Left renal pelvis (tissue), 4 donors: Measurements from ENCODE around the gene CLSTN1. TPM values are rescaled to one million over a fixed set of nuclear protein-coding genes. Genes with fewer than 3 reads are reported as not detected.
"Not testable (repeated sequence)": the region's sequence is repeated elsewhere in the genome, so short reads cannot be mapped to it uniquely, and the experiment has no call there.

Source experiments
- DNase-seq, 4 donors: peaks; one replicate each; pipeline ENCODE4 v3.0.0-alpha.2; 2013; ENCODE audit warnings: low read depth in 4 of 4, low spot score in 3 of 4
- polyA plus RNA-seq, 4 donors: library from polyadenylated mRNA; unstranded; fragments of 120-200 nt; gene quantifications; one replicate each; pipeline ENCODE4 v1.2.1, GENCODE V29; 2013; ENCODE audit not compliant: insufficient read length in 4 of 4

The CLSTN1 gene
- polyA plus RNA-seq, 4 donors: 137 to 159 (median 154) TPM

- no peak for DNase-seq
These were observed 103.6 kb downstream of the CLSTN1 start for GRCh38 chr1:9719978-9720722.

DNA sequence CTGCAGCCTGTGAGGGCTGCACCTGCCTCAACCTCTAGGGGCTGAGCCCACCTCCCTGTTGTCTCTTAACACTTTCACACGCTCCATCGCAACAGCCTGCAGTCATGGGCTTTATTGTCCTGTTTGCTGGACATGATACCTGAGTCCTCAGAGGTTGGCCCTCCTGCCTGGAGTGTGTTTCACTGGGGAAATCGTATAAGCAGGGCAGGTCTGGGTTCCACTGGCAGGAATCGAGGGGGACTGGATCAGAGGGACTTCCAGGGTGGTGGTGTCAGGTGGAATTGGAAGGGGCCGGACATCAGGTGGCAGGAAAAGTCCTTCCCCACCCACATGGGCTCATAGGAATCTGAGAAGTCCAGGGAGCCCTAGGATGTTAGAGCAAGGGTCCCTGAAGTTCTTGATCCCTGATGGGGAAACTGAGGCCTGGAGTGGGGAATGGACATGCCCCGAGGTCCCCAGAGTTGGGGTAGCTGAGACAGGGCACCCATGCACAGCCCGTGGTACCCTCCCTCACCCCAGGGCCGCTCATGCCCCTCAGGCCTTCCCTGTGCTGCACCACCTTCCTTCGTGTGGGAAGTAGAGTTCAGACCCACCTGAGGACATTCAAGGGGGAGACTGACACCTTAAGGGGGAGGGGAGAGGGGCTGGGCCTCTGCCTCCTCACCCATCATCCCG is 105.6 kb downstream of the CLSTN1 start:
- DNase-seq: no peak

DNA sequence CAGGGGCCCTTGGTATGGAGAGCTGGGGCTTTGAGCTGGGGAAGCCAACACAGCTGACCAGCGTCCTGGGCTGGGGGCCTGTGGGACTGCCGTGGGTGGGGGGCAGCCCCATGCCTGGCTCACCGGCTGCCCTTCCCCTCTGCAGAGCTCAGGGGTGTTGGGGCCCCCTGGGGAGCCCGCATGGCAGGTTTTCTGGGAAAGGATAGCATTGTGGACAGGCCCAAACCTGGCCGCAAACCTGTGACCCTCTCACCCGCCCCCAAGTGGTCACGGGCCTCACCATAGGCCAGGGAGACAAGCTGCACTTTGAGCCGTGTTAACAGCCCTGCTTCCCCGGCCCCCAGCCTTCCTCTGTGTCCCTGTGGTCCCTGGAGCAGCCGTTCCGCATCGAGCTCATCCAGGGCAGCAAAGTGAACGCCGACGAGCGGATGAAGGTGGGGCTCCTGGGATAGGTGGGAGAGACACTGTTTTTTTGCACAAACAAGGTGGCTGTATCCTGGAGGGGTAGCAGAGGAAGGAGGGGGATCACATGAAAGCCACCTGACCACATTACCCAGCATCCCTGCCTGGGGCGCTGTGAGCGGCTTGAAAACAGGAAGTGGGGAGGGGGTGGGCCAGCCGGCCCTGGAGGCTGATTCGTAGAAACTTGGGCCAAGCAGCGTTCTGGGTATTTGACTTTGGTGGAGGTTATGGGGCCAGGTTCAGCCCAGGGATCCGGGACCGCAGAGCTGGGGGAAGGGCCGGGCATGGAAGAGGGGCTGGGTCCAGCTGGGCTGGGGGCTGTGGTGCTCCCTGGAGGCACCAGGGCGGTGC is 106.4 kb downstream of the CLSTN1 start:
- DNase-seq: peak; percentile 72 to 79 (median 77)

- DNase-seq: no peak
These were observed 107.2 kb downstream of the CLSTN1 start for GRCh38 chr1:9716404-9717192.

GRCh38 chr1:9715536-9716226 is 108.1 kb downstream of the CLSTN1 start:
- DNase-seq: no peak

DNA sequence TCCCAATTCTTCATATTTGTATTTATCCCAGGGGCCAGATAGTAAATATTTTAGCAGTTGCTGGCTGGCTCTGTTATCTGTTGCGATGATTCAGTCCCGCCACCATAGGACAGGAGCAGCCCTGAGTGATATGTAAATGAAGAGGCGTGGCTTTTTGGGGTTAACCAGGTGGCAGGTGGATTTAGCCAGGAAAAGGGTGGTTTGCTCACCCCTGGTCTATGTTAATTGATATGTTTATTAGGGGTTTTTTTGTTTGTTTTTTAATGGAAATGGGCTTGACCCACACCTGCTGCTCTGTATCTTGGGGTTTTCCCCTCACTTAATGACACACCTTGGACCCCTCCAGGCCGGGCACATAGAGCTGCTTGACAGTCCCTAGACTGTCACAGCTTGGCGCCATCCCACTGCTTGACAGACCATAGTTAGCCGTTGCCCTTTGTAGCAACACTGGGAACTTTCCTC is 109.5 kb downstream of the CLSTN1 start:
- no peak for DNase-seq

GRCh38 chr1:9712767-9713166 is 111.0 kb downstream of the CLSTN1 start:
- not testable (repeated sequence) for DNase-seq

DNA sequence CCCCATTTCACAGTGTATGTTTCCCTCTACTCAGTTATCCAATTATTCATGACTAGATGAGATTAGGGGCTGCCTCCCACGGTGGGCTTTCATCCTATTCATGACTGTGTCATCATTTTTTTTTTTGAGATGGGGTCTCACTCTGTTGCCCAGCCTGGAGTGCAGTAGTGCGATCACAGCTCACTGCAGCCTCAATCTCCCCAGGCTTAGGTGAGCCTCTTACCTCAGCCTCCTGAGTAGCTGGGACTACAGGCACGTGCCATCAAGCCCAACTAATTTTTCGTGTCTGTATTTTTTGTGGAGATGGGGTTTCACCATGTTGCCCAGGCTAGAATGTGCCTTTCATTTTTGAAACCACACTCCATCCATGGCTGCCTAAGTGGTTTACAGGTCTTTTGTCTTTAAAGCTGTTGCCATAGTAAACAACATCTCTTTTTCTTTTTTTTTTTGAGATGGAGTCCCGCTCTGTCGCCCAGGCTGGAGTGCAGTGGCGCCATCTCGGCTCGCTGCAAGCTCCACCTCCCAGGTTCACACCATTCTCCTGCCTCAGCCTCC is 112.2 kb downstream of the CLSTN1 start:
- no peak for DNase-seq

- no peak for DNase-seq
These were observed 113.7 kb downstream of the CLSTN1 start for GRCh38 chr1:9710037-9710436.

- no peak for DNase-seq
These were observed 117.6 kb downstream of the CLSTN1 start for GRCh38 chr1:9706178-9706577.

GRCh38 chr1:9705337-9706093 is 118.2 kb downstream of the CLSTN1 start:
- no peak for DNase-seq

DNA sequence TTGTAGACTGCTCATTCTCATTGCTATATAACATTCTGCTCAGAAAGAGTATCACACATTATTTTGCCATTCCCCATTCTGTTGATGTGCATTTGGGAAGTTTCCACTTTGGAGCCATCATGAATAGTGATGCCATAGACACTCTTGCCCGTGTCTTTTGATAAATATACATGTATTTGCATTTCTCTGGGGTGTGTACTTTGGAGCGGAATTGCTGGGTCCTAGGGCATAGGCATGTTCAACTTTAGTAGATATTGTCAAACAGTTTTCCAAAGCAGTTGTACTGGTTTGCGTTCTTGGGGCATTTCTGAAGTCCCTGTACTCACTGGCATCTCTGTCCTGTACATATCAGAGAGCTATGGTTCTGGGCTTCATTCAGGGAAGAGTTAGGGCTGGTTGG is 120.1 kb downstream of the CLSTN1 start:
- DNase-seq: no peak

- DNase-seq: no peak
These were observed 120.6 kb downstream of the CLSTN1 start for GRCh38 chr1:9703165-9703509.

GRCh38 chr1:9701665-9702064 is 122.1 kb downstream of the CLSTN1 start:
- DNase-seq: no peak

GRCh38 chr1:9700340-9700739 is 123.4 kb downstream of the CLSTN1 start:
- no peak for DNase-seq

- no peak for DNase-seq
These were observed 124.4 kb downstream of the CLSTN1 start for GRCh38 chr1:9699361-9699760.

GRCh38 chr1:9696793-9697192 is 127.0 kb downstream of the CLSTN1 start:
- DNase-seq: no peak

- DNase-seq: no peak
These were observed 132.1 kb downstream of the CLSTN1 start for GRCh38 chr1:9691691-9692090.

DNA sequence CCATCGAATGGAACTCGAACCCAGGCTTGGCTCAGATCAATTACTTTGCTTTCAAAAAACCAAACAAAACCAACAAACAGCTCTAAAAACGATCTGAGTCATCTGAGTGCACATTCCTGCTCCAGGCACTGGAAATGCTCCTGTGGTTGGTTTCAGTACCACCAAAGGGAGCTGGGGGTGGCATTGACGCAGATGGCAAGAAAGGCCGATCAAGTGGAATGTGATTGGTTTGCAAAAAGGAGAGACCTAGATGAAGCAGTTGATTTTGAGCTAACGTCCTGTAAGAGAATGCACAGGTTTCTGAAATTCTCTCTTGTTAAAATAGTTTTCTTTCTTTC is 132.7 kb downstream of the CLSTN1 start:
- no peak for DNase-seq
